GM21447 (cell line): ENCODE data around the gene HIGD1A.

Experiments used
- ATAC-seq: cut with Tn5 transposase; IDR thresholded peaks from one replicate; pipeline ENCODE4 v1.9.1; 2021; ENCODE audit not compliant: unreplicated experiment

Gene HIGD1A

GRCh38 chr3:42762046-42762724 is 42.1 kb downstream of the HIGD1A start:
- ATAC-seq: no peak

GRCh38 chr3:42758126-42758525 is 46.2 kb downstream of the HIGD1A start:
- no peak for ATAC-seq

- ATAC-seq: no peak
Measured at GRCh38 chr3:42756681-42757213, 47.5 kb downstream of the HIGD1A start.

GRCh38 chr3:42755681-42756578 is 48.4 kb downstream of the HIGD1A start:
- ATAC-seq: no peak

GRCh38 chr3:42753757-42754156 is 50.5 kb downstream of the HIGD1A start:
- no peak for ATAC-seq

- no peak for ATAC-seq
Measured at GRCh38 chr3:42752961-42753360, 51.3 kb downstream of the HIGD1A start.

- no peak for ATAC-seq
Measured at GRCh38 chr3:42752441-42752840, 51.8 kb downstream of the HIGD1A start.

GRCh38 chr3:42751609-42752008 is 52.7 kb downstream of the HIGD1A start:
- ATAC-seq: no peak

GRCh38 chr3:42750834-42751233 is 53.5 kb downstream of the HIGD1A start:
- no peak for ATAC-seq

GRCh38 chr3:42749753-42750231 is 54.5 kb downstream of the HIGD1A start:
- no peak for ATAC-seq

- no peak for ATAC-seq
Measured at GRCh38 chr3:42749025-42749752, 55.1 kb downstream of the HIGD1A start.

GRCh38 chr3:42747581-42747980 is 56.7 kb downstream of the HIGD1A start:
- no peak for ATAC-seq

- no peak for ATAC-seq
Measured at GRCh38 chr3:42746455-42747450, 57.5 kb downstream of the HIGD1A start.

- ATAC-seq: no peak
Measured at GRCh38 chr3:42745776-42746454, 58.4 kb downstream of the HIGD1A start.

- no peak for ATAC-seq
Measured at GRCh38 chr3:42745291-42745745, 59.0 kb downstream of the HIGD1A start.

- no peak for ATAC-seq
Measured at GRCh38 chr3:42743204-42743995, 60.9 kb downstream of the HIGD1A start.

GRCh38 chr3:42742688-42743087 is 61.6 kb downstream of the HIGD1A start:
- no peak for ATAC-seq

- no peak for ATAC-seq
Measured at GRCh38 chr3:42742259-42742658, 62.0 kb downstream of the HIGD1A start.
